Heart left ventricle (tissue), 13 donors: ENCODE data around the gene DUSP12.

Experiments
- CTCF ChIP-seq, 12 donors: fragments of 200-600 bp; sonication (generic) in 4 of 12; IDR thresholded peaks; one replicate each; pipeline versions ENCODE4 v1.5.0 to v1.8.0; 2018 to 2022; ENCODE audit warnings: antibody characterized with exemption in 12 of 12, mild to moderate bottlenecking in 5 of 12
- POLR2A ChIP-seq, 2 donors: fragments of 450-650 bp; IDR thresholded peaks; one replicate each; pipeline ENCODE4 v1.6.1; 2017; ENCODE audit warnings: antibody characterized with exemption in 2 of 2, mild to moderate bottlenecking in 2 of 2, moderate library complexity in 2 of 2
- donor health status: ischemic (EF 13 %, LVEDD 7.1; RV severe dilation, severe dysfunction).
- donor health status: DM: no; HTN: yes; CAD: no.
- donor health status: DM: no; HTN: no; CAD: no.
- donor health status: ischemic (EF 25% LVEDD 6.9; RV normal size, moderate dysfunction).
- donor health status: ischemic (EF 25% LVEDD 5.7; RV mildly dilated, moderate dysfunction).
- donor health status: ischemic (EF 35%, LVEDD 5.7; RV mildly dilated, moderate dysfunction).
- donor health status: nonischemic (EF 11% LVEDD 7.7; RV severe dilation, severe dysfunction).
- donor health status: DM: yes; HTN: yes; CAD: no.
- donor health status: PGD.
- donor health status: ischemic (EF 29% LVEDD 5.4; RV normal size, mild dysfunction).
- donor health status: nonischemic (EF 23%, LVEDD 6.1; RV moderate dilation, normal function).

- TF ChIP-seq CTCF (IDR thresholded peaks at IDR 0.05) (no peak), POLR2A (IDR thresholded peaks at IDR 0.05) (no peak)
Measured at GRCh38 chr1:161740921-161741320, 8.7 kb upstream of the DUSP12 start.
